KMS-11 (cell line): Measurements from ENCODE around the gene LCN9.

Experiments used
- H2AFZ ChIP-seq: fragments of 200-600 bp; sonication (generic); 2 replicates; pipeline ENCODE4 v1.6.1; 2016; ENCODE audit warnings: antibody characterized with exemption, mixed run types, low read depth
- H3K27ac ChIP-seq: fragments of 200-600 bp; sonication (generic); 2 replicates; pipeline ENCODE4 v1.6.1; 2016; ENCODE audit warnings: mild to moderate bottlenecking, mixed run types
- H3K27me3 ChIP-seq: fragments of 200-600 bp; sonication (generic); 2 replicates; pipeline ENCODE4 v1.6.1; 2017; ENCODE audit warnings: mild to moderate bottlenecking, low read depth, mixed run types, moderate library complexity; ENCODE audit not compliant: insufficient read depth
- H3K36me3 ChIP-seq: fragments of 200-600 bp; sonication (generic); 2 replicates; pipeline ENCODE4 v1.6.1; 2017; ENCODE audit warnings: mild to moderate bottlenecking, mixed run types; ENCODE audit not compliant: insufficient read depth
- H3K4me1 ChIP-seq: fragments of 200-600 bp; sonication (generic); 2 replicates; pipeline ENCODE4 v1.6.1; 2016; ENCODE audit warnings: mild to moderate bottlenecking, low read depth, mixed run types; ENCODE audit not compliant: poor library complexity, severe bottlenecking
- H3K4me2 ChIP-seq: fragments of 200-600 bp; sonication (generic); 2 replicates; pipeline ENCODE4 v1.7.0; 2016; ENCODE audit warnings: mild to moderate bottlenecking, mixed run types
- H3K4me3 ChIP-seq: fragments of 200-600 bp; sonication (generic); IDR thresholded peaks from 2 replicates; pipeline ENCODE4 v1.6.1; 2017; ENCODE audit warnings: low read depth, low read length, mixed read lengths; ENCODE audit not compliant: insufficient read depth
- H3K79me2 ChIP-seq: fragments of 200-600 bp; sonication (generic); 2 replicates; pipeline ENCODE4 v1.6.1; 2016; ENCODE audit warnings: low read depth, mixed run types; ENCODE audit not compliant: insufficient read depth
- H3K9ac ChIP-seq: fragments of 200-600 bp; sonication (generic); 2 replicates; pipeline ENCODE4 v1.6.1; 2016; ENCODE audit warnings: mild to moderate bottlenecking, mixed run types
- H4K20me1 ChIP-seq: fragments of 200-600 bp; sonication (generic); 2 replicates; pipeline ENCODE4 v1.6.1; 2016; ENCODE audit warnings: mild to moderate bottlenecking, mixed run types; ENCODE audit not compliant: insufficient read depth
- CTCF ChIP-seq: fragments of 200-600 bp; sonication (generic); conservative IDR thresholded peaks from 2 replicates; pipeline ENCODE4 v1.6.1; 2017; ENCODE audit warnings: low read depth, mild to moderate bottlenecking, antibody characterized with exemption, low read length, moderate library complexity, mixed read lengths

Gene LCN9

GRCh38 chr9:135703726-135704125, 40.6 kb downstream of the LCN9 start:
- H3K9ac ChIP-seq, result no peak overlapping the region
- H4K20me1 ChIP-seq, result no peaks in the 10 kb centered on the region
- no peak overlapping the region for H3K4me2 ChIP-seq
- TF ChIP-seq CTCF, result no peak
- H3K27me3 ChIP-seq, result peaks cover 87% of the 10 kb centered on the region
- H3K4me1 ChIP-seq, result no peaks in the 10 kb centered on the region
- H2AFZ ChIP-seq, result no peak overlapping the region
- H3K4me3 ChIP-seq, result no peak overlapping the region
- no peaks in the 10 kb centered on the region for H3K36me3 ChIP-seq
- no peak overlapping the region for H3K27ac ChIP-seq
- no peaks in the 10 kb centered on the region for H3K79me2 ChIP-seq

- Histone ChIP-seq H3K9ac (no peak overlapping the region), H2AFZ (no peak overlapping the region), H4K20me1 (no peaks in the 10 kb centered on the region), H3K36me3 (no peaks in the 10 kb centered on the region), H3K4me1 (no peaks in the 10 kb centered on the region), H3K27ac (no peak overlapping the region), H3K27me3 (peaks cover 85% of the 10 kb centered on the region), H3K79me2 (no peaks in the 10 kb centered on the region), H3K4me2 (no peak overlapping the region), H3K4me3 (no peak overlapping the region)
- TF ChIP-seq CTCF, result no peak
These were observed 41.4 kb downstream of the LCN9 start for GRCh38 chr9:135704483-135704882.

GRCh38 chr9:135705376-135705775, 42.3 kb downstream of the LCN9 start:
- Histone ChIP-seq H3K4me1 (no peaks in the 10 kb centered on the region), H3K27ac (no peak overlapping the region), H2AFZ (no peak overlapping the region), H3K4me3 (no peak overlapping the region), H3K4me2 (no peak overlapping the region), H3K36me3 (no peaks in the 10 kb centered on the region), H3K9ac (no peak overlapping the region), H3K27me3 (peaks cover 84% of the 10 kb centered on the region), H3K79me2 (no peaks in the 10 kb centered on the region), H4K20me1 (no peaks in the 10 kb centered on the region)
- no peak for TF ChIP-seq CTCF

- H3K4me3 ChIP-seq, result no peak overlapping the region
- H3K27ac ChIP-seq, result no peak overlapping the region
- no peak overlapping the region for H2AFZ ChIP-seq
- no peak overlapping the region for H3K4me2 ChIP-seq
- no peak overlapping the region for H3K9ac ChIP-seq
- no peaks in the 10 kb centered on the region for H3K79me2 ChIP-seq
- TF ChIP-seq CTCF, result no peak
- no peaks in the 10 kb centered on the region for H3K36me3 ChIP-seq
- peaks cover 85% of the 10 kb centered on the region for H3K27me3 ChIP-seq
- no peaks in the 10 kb centered on the region for H4K20me1 ChIP-seq
- H3K4me1 ChIP-seq, result no peaks in the 10 kb centered on the region
These were observed 43.2 kb downstream of the LCN9 start for GRCh38 chr9:135706288-135706687.
